Stimulated activated CD8-positive, alpha-beta memory T cell treated with anti-CD3 and anti-CD28 coated beads, Interleukin-12 subunit alpha, Interleukin-12 subunit beta, amount 100 ng/mL, for 24 hours (primary cell): ENCODE data around the gene LGALS9.
"Not testable (repeated sequence)": the region's sequence is repeated elsewhere in the genome, so short reads cannot be mapped to it uniquely, and the experiment has no call there.

Experiments
- DNase-seq: peaks from one replicate; pipeline ENCODE4 v3.0.0-alpha.2; 2020; ENCODE audit errors: extremely low read depth

The LGALS9 gene

GRCh38 chr17:27654136-27654535 lies 23.1 kb downstream of the LGALS9 start:
- no peak for DNase-seq

GRCh38 chr17:27654654-27655524 lies 23.9 kb downstream of the LGALS9 start:
- peak; percentile 33 for DNase-seq

GRCh38 chr17:27655525-27656111 lies 24.6 kb downstream of the LGALS9 start:
- not testable (repeated sequence) for DNase-seq

- not testable (repeated sequence) for DNase-seq
Measured at GRCh38 chr17:27656620-27657019, 25.6 kb downstream of the LGALS9 start.

GRCh38 chr17:27657620-27658019 lies 26.6 kb downstream of the LGALS9 start:
- DNase-seq: no peak

- DNase-seq: no peak
Measured at GRCh38 chr17:27659683-27660082, 28.7 kb downstream of the LGALS9 start.

GRCh38 chr17:27660436-27660835 lies 29.4 kb downstream of the LGALS9 start:
- DNase-seq: no peak

- DNase-seq: no peak
Measured at GRCh38 chr17:27663936-27664605, 33.1 kb downstream of the LGALS9 start.

- no peak for DNase-seq
Measured at GRCh38 chr17:27664606-27664965, 33.6 kb downstream of the LGALS9 start.

GRCh38 chr17:27665549-27665948 lies 34.6 kb downstream of the LGALS9 start:
- no peak for DNase-seq

GRCh38 chr17:27666270-27666669 lies 35.3 kb downstream of the LGALS9 start:
- DNase-seq: not testable (repeated sequence)

GRCh38 chr17:27666831-27667560 lies 36.0 kb downstream of the LGALS9 start:
- DNase-seq: no peak

GRCh38 chr17:27667656-27668487 lies 36.9 kb downstream of the LGALS9 start:
- no peak for DNase-seq

GRCh38 chr17:27668488-27668823 lies 37.5 kb downstream of the LGALS9 start:
- DNase-seq: no peak

- DNase-seq: no peak
Measured at GRCh38 chr17:27669136-27669535, 38.1 kb downstream of the LGALS9 start.

GRCh38 chr17:27669850-27670249 lies 38.9 kb downstream of the LGALS9 start:
- no peak for DNase-seq

- DNase-seq: no peak
Measured at GRCh38 chr17:27670791-27671590, 40.0 kb downstream of the LGALS9 start.

- DNase-seq: no peak
Measured at GRCh38 chr17:27671591-27671910, 40.6 kb downstream of the LGALS9 start.

GRCh38 chr17:27671977-27672480 lies 41.0 kb downstream of the LGALS9 start:
- not testable (repeated sequence) for DNase-seq

GRCh38 chr17:27674335-27674734 lies 43.3 kb downstream of the LGALS9 start:
- no peak for DNase-seq
